Neural cell (in vitro differentiated cells): ENCODE data around the gene CNTNAP2.

Experiments used
- CTCF ChIP-seq: fragments of 450-650 bp; IDR thresholded peaks from 2 replicates; pipeline ENCODE4 v1.5.1; 2014; ENCODE audit warnings: antibody characterized with exemption, mild to moderate bottlenecking, moderate library complexity; ENCODE audit not compliant: poor library complexity, severe bottlenecking
- EP300 ChIP-seq: fragments of 450-650 bp; conservative IDR thresholded peaks from 2 replicates; pipeline ENCODE4 v1.6.1; 2014; ENCODE audit warnings: antibody characterized with exemption, mild to moderate bottlenecking, moderate library complexity; ENCODE audit not compliant: poor library complexity, severe bottlenecking
- POLR2AphosphoS5 ChIP-seq: IDR thresholded peaks from 2 replicates; pipeline ENCODE4 v1.6.1; 2012
- REST ChIP-seq: IDR thresholded peaks from 2 replicates; pipeline ENCODE4 v1.6.1; 2012; ENCODE audit warnings: borderline replicate concordance
- TAF1 ChIP-seq: IDR thresholded peaks from 2 replicates; pipeline ENCODE4 v1.6.1; 2012; ENCODE audit warnings: low read depth

- TF ChIP-seq CTCF (no peak), REST (no peak), POLR2AphosphoS5 (no peak), EP300 (no peak), TAF1 (no peak)
Observed at GRCh38 chr7:148296994-148297644, 2180.5 kb downstream of the CNTNAP2 start.
